Left cardiac atrium (tissue), 4 donors: Measurements from ENCODE around the gene RAB11A. TPM values are rescaled to one million over a fixed set of nuclear protein-coding genes. Genes with fewer than 3 reads are reported as not detected.

Source experiments
- ATAC-seq, 2 donors: fragments of 200-7000 bp; cut with Tn5 transposase; one replicate each; pipeline ENCODE4 v1.9.1; 2020; ENCODE audit warnings: mild to moderate bottlenecking in 2 of 2, moderate library complexity in 2 of 2
- DNase-seq: peaks from one replicate; pipeline ENCODE4 v3.0.0-alpha.2; 2020
- intact Hi-C, 2 donors: fragments of 100-400 bp; cut with DNase I; formaldehyde crosslinking; loops; one replicate each; pipeline versions ENCODE4 v1.14.1 to v1.15.1; 2022 to 2023
- total RNA-seq, 2 donors: library from RNA; stranded (reverse); fragmentation: NEBNext Ultra II Directional; extraction: Animal tissue kit (Norgen Biotek cat#: 25700); gene quantifications; one replicate each; pipeline ENCODE4 v1.2.1, GENCODE V29; 2021
- donor health status: DM: no; HTN: yes; CAD: no.
- donor health status: DM: no; HTN: yes; CAD: no; lungs with severe emphysema.
- donor health status: DM: yes; HTN: yes; CAD: no.
- donor health status: Dilated cardiomyopathy.

RAB11A gene
- total RNA-seq, 2 donors from 2014 or later: 159 to 202 TPM

GRCh38 chr15:65926899-65927298, 57.6 kb downstream of the RAB11A start:
- ATAC-seq (no peak), DNase-seq (no peak)
- intact Hi-C loops: no loop called here

GRCh38 chr15:65927545-65927944, 58.3 kb downstream of the RAB11A start:
- ATAC-seq: no peak
- intact Hi-C loops: no loop called here
- DNase-seq: no peak

DNA sequence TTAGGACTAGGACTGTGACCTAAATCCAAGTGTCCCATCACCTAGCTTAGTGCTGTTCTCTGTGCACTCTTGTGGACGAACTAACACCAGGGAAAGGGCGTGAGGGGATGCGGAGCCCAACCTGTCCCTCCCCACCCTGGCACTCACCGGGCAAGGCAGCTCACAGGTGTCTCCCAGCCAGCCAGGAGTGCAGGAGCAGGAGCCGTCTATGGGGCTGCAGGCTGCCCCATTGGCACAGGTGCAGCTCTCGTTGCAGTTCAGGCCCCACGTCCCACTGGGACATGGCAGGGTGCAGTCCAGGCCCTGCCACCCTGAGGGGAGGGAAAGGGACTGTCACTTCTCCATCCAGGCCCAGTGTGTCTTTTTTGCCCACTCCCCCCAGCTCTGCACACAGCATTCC, 60.3 kb downstream of the RAB11A start:
- DNase-seq (no peak), ATAC-seq (no peak)
- intact Hi-C loops: no loop called here

DNA sequence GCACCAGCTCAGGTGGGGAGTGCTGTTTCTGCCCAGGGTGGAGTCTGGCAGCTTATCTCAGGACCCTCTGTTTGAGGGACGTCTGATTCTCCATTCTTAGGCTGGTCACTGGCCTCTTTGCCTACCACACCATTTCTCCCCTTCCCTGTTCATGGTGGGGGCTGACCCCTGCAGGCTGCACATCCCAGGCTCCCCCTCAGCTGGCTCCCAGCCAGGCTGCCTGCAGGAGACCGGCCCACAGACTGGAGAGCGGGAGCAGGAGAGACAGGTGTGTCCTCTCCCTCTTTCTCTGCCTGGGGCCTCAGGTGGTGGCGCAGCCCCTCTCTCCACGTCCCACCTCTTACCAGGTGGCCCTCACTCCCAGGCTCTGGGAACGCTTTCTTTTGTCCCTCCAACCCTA, 60.8 kb downstream of the RAB11A start:
- intact Hi-C loops: no loop called here
- ATAC-seq (no peak), DNase-seq (no peak)

GRCh38 chr15:65931221-65931620, 61.9 kb downstream of the RAB11A start:
- ATAC-seq (no peak), DNase-seq (no peak)
- intact Hi-C loops: no loop called here

DNA sequence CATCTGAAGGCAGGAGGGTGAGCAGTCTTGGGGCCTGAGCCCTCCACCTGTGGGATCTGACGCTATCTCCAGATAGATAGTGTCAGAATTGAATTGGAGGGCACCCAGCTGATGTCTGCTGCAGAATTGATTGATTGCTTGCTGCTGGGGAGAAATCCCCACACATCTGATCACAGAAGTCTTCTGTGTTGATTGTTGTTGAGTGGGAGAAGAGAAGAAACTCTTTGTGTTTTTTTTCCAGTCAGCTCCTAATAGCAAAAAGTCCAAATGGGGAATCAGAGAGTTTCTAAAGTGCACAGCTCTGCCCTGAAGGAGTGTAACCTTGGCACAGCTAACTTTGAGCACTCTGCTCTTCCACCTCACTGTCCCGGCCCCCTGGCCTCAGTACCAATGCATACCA, 66.1 kb downstream of the RAB11A start:
- DNase-seq: no peak
- ATAC-seq: no peak
- intact Hi-C loops: no loop called here

DNA sequence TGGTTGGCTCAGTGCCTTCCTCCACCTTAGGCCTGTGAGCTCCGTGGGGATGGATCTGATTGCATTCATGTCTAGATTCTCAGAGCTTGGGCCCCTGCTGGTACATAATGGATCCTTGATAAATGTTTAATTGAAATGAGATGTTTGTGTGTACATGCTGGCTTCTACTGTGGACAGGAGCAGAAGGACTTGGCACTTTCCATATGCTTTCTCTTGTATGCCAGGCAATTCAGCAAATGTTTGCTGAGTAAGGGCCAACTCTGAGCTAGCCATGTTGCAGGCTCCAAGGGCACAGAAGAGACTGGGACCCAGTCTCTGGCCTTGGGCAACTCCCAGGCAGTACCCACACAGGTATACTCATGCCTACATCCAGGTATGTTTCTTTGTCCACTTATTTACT, 67.0 kb downstream of the RAB11A start:
- intact Hi-C loops: no loop called here
- no peak for DNase-seq
- ATAC-seq: no peak

DNA sequence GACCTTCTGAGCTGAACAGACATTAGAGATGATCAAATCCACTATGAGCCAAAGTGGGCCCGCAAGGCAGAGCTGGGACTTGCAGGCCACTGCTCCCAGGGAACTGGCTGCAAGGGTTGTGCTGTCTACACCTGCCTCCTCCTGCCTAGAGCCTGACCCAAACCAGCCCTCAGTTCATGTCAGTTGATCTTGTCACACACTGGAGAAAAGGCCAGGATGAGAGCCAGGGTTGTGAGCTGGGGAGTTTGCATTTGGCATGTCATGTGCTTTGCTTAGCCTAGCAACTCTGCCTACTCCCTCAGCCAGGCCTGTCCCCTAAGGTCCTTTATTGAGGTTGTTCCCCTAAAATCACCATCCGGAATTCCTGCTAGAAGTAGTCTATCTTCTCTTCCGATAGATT, 67.8 kb downstream of the RAB11A start:
- intact Hi-C loops: no loop called here
- no peak for ATAC-seq
- DNase-seq: no peak

- DNase-seq (no peak), ATAC-seq (no peak)
- intact Hi-C loops: no loop called here
These were observed 68.2 kb downstream of the RAB11A start for GRCh38 chr15:65937476-65937875.

GRCh38 chr15:65938604-65939003, 69.3 kb downstream of the RAB11A start:
- intact Hi-C loops: no loop called here
- ATAC-seq: no peak
- DNase-seq: no peak

GRCh38 chr15:65939901-65940617, 70.8 kb downstream of the RAB11A start:
- intact Hi-C loops: no loop called here
- no peak for DNase-seq
- ATAC-seq: peak; percentile 79 to 83

- ATAC-seq: peak in 1 of 2 donors; percentile 73
- intact Hi-C loops: no loop called here
- DNase-seq: no peak
These were observed 71.3 kb downstream of the RAB11A start for GRCh38 chr15:65940618-65940909.

Other genes starting within 250 kb of the RAB11A start
- gene SLC24A1, start 247.6 kb upstream of the RAB11A start, total RNA-seq: 1 to 10 TPM; 2.5 to 3.0 TPM
- 10 to 100 TPM; 18.1 to 22.9 TPM for gene DENND4A, start 77.2 kb upstream of the RAB11A start, total RNA-seq